ENCODE measurements around the gene GABRA4. TPM values are rescaled to one million over a fixed set of nuclear protein-coding genes. Genes with fewer than 3 reads are reported as not detected.

Gene GABRA4
- polyA plus RNA-seq, 1 experiment = 3.1 TPM

GRCh38 chr4:46980851-46981250, 12.5 kb downstream of the GABRA4 start:
- Histone ChIP-seq H3K27me3 (ENCODE audit: control insufficient read depth, insufficient read depth, low read length) (no peaks in the 10 kb centered on the region), H3K27ac (ENCODE audit: low read depth, low read length) (no peak overlapping the region), H3K9me3 (ENCODE audit: control insufficient read depth, insufficient read depth, low read length) (no peaks in the 10 kb centered on the region), H3K4me3 (ENCODE audit: low read depth, low read length) (no peak overlapping the region)
- no peak for DNase-seq (ENCODE audit: low read depth, low spot score)
- no peak for TF ChIP-seq CTCF (IDR thresholded peaks at IDR 0.05; ENCODE audit: low read depth, low read length)
- ChIA-PET POLR2A (no interaction called here), CTCF (interaction anchor here (0.7 kb wide), 1 partner anchor 139 kb away, joined by 8 read pairs; no protein-coding TSS in a partner anchor)

GRCh38 chr4:46979726-46980125, 13.7 kb downstream of the GABRA4 start:
- CTCF ChIA-PET = interaction anchor here (0.6 kb wide), 1 partner anchor 135 kb away, joined by 3 read pairs; no protein-coding TSS in a partner anchor
- H3K27me3 ChIP-seq (ENCODE audit: control insufficient read depth, insufficient read depth, low read length) = no peaks in the 10 kb centered on the region

GRCh38 chr4:46979283-46979682, 14.1 kb downstream of the GABRA4 start:
- ChIA-PET CTCF (interaction anchor here (0.6 kb wide), 1 partner anchor 135 kb away, joined by 3 read pairs; no protein-coding TSS in a partner anchor), POLR2A (no interaction called here)
- Histone ChIP-seq H3K27ac (ENCODE audit: low read depth, low read length) (no peak overlapping the region), H3K9me3 (ENCODE audit: control insufficient read depth, insufficient read depth, low read length) (no peaks in the 10 kb centered on the region), H3K4me3 (ENCODE audit: low read depth, low read length) (no peak overlapping the region), H3K27me3 (ENCODE audit: control insufficient read depth, insufficient read depth, low read length) (no peaks in the 10 kb centered on the region)
- no peak for TF ChIP-seq CTCF (IDR thresholded peaks at IDR 0.05; ENCODE audit: low read depth, low read length)
- no peak for DNase-seq (ENCODE audit: low read depth, low spot score)

More at GRCh38 chr4:46979726-46980125, 13.7 kb downstream of the GABRA4 start:
- no peak for DNase-seq (ENCODE audit: low read depth, low spot score)
- POLR2A ChIA-PET = no interaction called here
- Histone ChIP-seq H3K27ac (ENCODE audit: low read depth, low read length) (no peak overlapping the region), H3K9me3 (ENCODE audit: control insufficient read depth, insufficient read depth, low read length) (no peaks in the 10 kb centered on the region), H3K4me3 (ENCODE audit: low read depth, low read length) (no peak overlapping the region)
- TF ChIP-seq CTCF (IDR thresholded peaks at IDR 0.05; ENCODE audit: low read depth, low read length) = no peak

- Histone ChIP-seq H3K9me3 (ENCODE audit: control insufficient read depth, insufficient read depth, low read length) (no peaks in the 10 kb centered on the region), H3K4me3 (ENCODE audit: low read depth, low read length) (no peak overlapping the region), H3K27me3 (ENCODE audit: control insufficient read depth, insufficient read depth, low read length) (no peaks in the 10 kb centered on the region), H3K27ac (ENCODE audit: low read depth, low read length) (no peak overlapping the region)
- TF ChIP-seq CTCF (IDR thresholded peaks at IDR 0.05; ENCODE audit: low read depth, low read length) = no peak
- no peak for DNase-seq (ENCODE audit: low read depth, low spot score)
- ChIA-PET POLR2A (no interaction called here), CTCF (no interaction called here)
Measured at GRCh38 chr4:46977245-46977644, 16.1 kb downstream of the GABRA4 start.

GRCh38 chr4:46975812-46976553, 17.4 kb downstream of the GABRA4 start:
- DNase-seq (ENCODE audit: low read depth, low spot score) = no peak
- H3K9me3 ChIP-seq (ENCODE audit: control insufficient read depth, insufficient read depth, low read length) = no peaks in the 10 kb centered on the region
- TF ChIP-seq CTCF (IDR thresholded peaks at IDR 0.05; ENCODE audit: low read depth, low read length) = no peak
- no peaks in the 10 kb centered on the region for H3K27me3 ChIP-seq (ENCODE audit: control insufficient read depth, insufficient read depth, low read length)
- POLR2A ChIA-PET = no interaction called here
- H3K27ac ChIP-seq (ENCODE audit: low read depth, low read length) = no peak overlapping the region
- CTCF ChIA-PET = interaction anchor here (0.7 to 1.0 kb wide), 5 partner anchors 13 to 132 kb away, joined by 3 to 5 read pairs (median 3); no protein-coding TSS in a partner anchor
- H3K4me3 ChIP-seq (ENCODE audit: low read depth, low read length) = no peak overlapping the region

Measured in AG04450 (cell line).